A673 (cell line): ENCODE results near the gene C13orf46.

Source experiments
- CTCF ChIP-seq: fragments of 300-800, 200-600 bp; sonication (generic); conservative IDR thresholded peaks from 2 replicates; pipeline ENCODE4 v1.5.1; 2017; ENCODE audit warnings: low read depth, mild to moderate bottlenecking, antibody characterized with exemption, low read length, moderate library complexity, mixed read lengths
- EZH2 ChIP-seq: fragments of 200-600 bp; sonication (generic); IDR thresholded peaks from 2 replicates; pipeline ENCODE4 v1.6.1; 2017; ENCODE audit warnings: borderline replicate concordance, low read depth, mild to moderate bottlenecking, mixed read lengths, antibody characterized with exemption, low read length; ENCODE audit not compliant: poor library complexity, severe bottlenecking

GRCh38 chr13:113927661-113928581 lies 46.0 kb downstream of the C13orf46 start:
- TF ChIP-seq EZH2: no peak
- TF ChIP-seq CTCF: no peak
